Hematopoietic multipotent progenitor cell treated with erythropoietin and hydrocortisone succinate and interleukin-3 and kit ligand, for 15 days (in vitro differentiated cells): Measurements from ENCODE around the gene LHX5.
"Not testable (repeated sequence)": the region's sequence is repeated elsewhere in the genome, so short reads cannot be mapped to it uniquely, and the experiment has no call there.

ENCODE experiments used
- DNase-seq: peaks from one replicate; pipeline ENCODE4 v3.0.0-alpha.2; 2015; ENCODE audit warnings: low spot score

The LHX5 gene

DNA sequence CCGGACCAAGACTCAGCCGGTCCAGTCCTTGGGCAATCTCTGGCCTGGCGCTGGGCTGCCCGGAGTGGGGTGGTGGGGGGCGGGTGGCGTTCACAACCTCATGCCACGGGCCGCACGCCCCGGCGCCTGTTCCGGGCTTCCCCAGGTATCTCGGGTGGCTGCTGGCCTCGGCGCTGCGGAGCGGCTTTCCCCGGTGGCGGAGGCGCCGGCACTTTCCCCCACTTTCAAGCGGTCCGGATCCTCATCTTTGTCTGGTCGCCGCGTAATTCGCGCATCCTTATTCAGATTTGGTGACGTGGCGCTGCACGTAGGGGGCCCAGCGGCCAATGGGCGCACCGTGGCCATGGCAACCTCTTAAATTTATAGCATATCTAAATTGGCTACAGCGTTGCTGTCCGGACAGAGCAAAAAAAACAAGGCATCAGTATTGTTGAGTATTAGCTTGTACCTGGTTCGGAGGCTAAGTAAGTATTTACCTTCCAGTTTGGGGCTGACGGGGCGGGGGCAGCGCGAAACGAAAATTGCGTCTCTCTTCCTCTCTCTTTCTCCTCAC, at the start of gene LHX5:
LHX5 (minus strand) TSS at position 253 of the 553 bp plus-strand sequence. CDS start 373 bp downstream, outside the sequence.
- DNase-seq: no peak

DNA sequence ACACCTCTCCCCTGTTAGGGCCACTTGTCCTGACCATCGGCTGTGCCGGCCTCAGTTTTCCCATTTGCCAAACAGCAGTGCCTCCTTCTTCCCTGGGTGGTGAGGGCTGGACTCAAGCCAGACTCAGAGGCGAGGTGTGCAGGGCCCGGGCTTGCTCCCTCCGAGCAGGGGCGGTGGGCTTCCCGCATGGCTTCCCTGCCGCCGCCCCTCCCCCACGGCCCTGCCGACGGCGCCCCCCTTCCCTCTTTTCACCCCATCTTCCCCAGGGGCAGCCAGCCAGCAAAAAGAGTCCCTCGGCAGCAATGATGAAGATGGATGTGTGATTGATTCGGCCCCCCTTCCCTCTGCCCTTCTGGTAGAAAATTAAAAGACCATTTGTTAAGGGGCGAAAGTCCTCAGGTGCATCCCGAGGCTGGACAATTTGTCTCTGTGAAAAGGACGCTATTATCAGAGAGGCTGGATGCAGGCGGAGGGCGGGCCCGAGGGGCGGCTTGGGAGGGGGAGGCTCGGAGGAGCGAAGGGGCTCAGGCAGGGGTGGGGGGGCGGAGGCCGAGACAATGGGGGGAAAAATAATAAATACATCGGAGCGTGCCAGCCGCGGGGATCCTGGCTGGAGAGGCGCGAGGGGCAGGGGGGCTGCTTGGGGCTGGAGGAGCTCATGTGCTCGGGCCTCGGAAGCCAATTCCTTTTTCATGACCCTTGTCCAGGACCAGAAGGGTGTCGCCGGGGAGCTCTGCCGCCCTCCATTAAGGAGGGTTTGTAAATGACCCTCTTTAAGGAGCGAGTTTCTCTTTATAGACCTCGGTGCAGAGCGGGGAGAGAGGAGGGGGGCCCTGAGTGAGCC, 48.0 kb upstream of the LHX5 start:
- no peak for DNase-seq

DNA sequence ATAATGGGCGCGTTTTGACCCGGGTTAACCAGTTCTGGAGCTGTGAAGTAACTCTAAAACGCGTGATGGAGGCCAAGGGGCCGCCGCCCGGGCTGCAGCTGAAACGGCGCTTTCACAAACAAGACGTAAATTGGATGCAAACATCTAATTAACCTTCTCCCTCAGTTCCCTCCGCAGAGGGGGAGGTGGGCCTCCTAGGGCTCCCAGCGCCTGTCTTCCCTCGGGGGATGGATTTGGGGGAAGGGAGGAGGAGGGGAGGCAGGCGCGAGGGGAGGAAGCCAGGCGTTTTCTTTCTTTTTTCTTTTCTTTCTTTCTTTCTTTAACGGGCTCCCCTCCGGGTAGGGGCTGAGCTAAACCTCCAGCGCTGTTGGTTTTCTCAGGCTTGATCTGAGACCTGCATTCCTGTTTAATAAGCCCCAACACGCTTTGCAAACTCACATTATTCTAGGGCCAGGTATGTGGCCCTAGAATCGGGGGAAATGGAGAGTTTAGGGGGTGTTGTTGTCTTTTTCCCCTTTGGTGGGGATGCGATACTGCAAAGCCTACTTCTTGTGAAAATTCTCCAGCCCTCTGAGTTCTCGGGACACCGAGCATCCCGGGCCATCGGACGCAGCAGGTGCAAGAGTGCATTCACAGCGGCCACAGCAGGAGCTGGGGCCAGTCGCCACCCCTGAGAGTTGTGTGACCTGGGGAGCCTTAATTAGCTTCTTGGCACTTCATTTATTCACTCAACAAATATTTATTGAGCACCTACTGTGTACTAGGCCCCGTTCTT, 43.6 kb upstream of the LHX5 start:
- DNase-seq: no peak

DNA sequence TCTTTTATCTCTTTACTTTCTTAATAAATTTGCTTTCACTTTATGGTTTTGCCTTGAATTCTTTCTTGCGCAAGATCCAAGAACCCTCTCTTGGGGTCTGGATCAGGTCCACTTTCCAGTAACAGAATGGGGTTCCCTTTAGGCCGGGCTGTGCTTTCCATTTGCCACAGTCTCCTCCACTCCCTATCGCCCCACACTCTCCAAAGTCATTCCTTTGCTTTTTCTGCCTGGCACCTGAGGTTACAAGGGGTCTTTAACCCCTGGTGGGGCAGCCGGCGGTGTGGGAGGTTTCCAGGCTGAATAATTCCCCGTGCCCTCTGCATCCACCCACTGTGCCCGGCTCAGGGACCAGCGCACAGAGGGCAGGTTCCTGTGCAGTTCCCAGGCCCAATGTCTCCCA, 42.9 kb upstream of the LHX5 start:
- DNase-seq: no peak

DNA sequence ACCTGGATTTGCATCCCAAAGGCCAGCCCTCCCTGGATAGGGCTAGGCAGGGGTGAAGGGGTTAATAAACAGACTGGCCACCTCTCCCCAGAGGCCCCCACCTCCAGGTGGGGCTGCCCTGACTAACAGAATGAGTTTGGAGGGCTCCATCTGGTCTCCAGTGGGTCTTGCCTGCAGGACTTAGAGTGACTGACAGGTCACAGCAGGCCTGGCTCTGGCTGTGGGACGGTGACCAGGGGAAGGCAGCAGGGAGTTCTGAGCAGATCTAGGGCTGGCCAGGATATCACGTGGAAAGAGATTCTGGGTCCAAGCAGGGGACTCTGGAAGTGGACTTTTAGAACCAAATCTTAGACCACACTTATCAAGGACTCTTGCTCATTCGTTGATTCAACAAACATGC, 40.9 kb upstream of the LHX5 start:
- no peak for DNase-seq

DNA sequence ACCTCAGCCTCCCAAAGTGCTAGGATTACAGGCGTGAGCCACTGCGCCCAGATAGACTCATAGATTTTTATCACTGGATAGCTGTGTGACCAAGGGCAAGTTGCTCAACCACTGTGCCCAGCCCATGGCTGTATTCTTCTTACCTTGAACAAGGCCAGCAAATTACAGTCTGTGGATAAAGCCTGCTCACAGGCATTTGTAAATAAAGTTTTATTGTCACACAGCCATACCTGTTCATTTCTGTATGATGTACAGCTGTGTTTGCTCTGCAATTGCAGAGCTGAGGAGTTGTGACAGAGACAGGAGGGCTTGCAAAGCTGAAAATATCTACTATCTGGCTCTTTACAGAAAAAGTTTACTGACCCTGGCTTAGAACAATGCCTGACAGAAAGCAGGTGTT, 35.2 kb upstream of the LHX5 start:
- DNase-seq: no peak

DNA sequence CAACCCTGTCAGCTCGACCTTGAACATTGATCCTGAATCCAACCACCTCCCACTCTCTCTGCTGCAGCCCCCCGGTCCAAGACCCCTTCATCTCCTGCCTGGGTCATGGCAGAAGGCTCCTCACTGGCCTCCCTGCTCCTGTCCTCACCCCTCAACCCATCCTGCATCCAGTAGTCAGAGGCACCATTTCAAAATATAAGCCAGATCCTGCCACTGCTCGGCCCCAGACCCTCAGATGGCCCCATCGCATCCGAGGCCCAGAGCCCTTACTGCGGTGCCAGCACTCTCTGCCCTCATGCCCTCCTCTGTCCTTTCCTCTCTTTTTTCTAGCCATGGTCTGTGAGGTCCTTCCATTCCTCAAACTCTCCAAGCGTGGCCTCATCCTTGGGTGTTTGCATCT, 34.3 kb upstream of the LHX5 start:
- no peak for DNase-seq

DNA sequence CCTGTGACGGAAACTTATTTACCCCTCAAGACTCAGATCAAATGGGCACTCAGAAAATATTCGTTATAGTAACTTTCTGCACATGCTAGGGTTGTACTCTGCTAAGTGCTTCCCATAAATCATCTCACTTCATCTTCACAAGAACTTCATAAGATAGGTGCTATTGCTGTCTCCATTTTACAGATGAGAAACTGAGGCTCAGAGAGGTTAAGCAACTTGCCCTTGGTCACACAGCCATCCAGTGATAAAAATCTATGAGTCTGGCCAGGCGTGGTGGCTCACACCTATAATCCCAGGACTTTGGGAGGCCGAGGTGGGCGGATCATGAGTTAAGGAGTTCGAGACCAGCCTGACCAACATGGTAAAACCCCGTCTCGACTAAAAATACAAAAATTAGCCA, 33.2 kb upstream of the LHX5 start:
- DNase-seq: no peak

DNA sequence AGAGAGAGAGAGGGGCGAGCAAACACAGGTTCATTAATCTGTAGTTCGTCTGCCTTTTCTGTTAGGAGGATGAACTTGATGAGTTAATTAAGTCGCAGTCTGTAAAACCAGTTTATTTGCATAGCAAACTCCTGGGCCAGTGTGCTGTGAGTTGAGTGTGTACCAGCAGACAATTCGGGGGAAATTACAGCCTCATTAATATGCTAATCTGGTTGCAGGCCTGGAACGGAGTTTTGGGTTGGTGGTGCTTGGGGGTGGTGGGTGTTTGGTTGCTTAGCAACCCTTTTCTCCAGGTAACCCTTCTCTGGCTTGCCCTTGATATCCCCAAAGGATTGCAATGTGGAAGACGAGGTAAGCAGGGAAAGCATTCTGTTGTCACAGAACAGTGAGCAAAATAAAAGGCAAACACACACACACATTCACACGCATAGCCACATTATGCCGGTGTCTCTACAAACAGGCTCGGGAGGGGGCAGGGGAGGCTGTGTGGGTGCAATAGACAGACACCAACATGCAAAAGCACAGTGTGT, 29.2 kb upstream of the LHX5 start:
- DNase-seq: no peak

DNA sequence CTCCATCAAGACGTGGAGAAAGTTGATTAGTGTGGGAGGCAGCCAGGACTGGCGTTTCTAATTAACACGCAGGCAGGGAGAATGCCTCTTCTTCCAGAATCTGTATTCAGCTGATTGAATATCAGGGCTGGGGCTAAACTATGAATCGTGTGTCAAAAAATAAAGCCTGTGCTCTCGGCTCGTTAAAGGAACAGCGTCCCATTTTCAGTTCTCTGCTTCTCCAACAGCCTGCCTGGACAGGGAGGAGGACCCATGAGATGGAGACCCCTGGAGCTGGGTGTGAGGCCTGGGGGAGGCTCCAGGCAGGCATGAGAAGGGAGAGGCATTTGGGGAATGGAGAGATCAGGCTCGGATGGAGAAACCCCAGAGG, 28.6 kb upstream of the LHX5 start:
- no peak for DNase-seq

DNA sequence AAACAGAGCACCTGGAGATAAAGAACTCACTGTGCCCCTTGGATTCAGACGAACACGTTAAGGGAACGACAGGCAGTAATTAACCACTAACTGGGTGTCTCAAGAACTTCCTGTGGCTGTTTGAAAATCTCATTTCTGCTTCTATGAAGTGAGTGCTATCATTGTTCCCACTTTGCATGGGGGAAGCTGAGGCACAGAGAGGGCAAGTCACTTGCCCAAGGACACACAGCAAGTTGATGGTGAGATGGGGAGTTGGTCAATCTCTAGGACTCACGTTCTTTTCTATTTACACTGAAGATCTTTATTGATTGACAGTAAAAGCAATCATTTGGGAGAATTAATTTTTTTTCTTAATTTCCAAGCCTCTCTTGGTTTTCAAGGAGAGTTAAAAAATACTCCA, 26.8 kb upstream of the LHX5 start:
- DNase-seq: no peak

DNA sequence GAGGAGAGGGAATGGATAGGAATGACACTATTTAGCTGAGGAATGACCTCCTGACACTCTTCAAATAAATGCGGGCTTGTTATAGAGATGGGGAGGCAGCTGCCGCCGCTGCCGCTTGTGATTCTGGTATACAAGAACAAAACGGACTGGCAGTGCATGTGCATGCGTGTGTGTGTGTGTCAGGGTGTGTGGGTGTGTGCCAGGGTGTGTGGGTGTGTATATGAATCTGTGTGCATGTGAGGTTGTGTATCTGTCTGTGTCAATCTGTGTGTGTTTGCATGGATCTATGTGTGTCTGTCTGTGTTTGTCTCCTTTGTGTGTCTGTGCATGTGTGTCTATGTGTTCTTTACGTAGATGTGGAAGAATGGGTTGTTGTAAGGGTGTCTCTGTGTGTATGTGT, 26.0 kb upstream of the LHX5 start:
- DNase-seq: no peak

DNA sequence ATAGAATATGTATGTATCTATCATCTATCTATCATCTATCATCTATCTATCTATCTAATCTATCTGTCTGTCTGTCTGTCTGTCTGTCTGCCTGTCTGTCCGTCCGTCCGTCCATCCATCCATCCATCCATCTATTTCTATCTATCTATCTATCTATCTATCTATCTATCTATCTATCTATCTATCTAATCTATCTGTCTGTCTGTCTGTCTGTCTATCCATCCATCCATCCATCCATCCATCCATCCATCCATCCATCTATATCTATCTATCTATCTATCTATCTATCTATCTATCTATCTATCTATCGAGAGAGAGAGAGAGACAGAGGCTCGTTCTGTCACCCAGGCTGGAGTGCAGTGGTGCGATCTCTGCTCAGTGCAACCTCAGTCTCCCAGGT, 24.3 kb upstream of the LHX5 start:
- not testable (repeated sequence) for DNase-seq

DNA sequence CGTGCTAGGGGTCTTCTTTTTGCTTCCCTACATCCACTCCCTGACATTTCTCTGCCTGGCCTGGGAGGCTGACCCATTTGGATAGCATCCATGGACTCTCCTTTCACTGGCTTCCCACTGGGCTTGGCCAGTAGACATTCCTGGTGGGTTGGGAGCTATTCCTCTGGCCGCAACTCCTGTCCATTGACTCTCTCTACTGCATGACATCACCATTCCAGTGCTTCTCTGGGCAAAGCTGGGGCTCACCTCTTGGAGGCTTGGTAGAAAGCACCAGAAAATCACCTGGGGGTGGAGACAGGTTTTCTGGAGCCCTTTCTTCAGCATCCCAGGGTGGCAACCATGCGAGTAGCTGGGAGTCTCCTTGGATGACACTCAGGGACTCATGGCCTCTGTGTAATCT, 16.7 kb upstream of the LHX5 start:
- DNase-seq: no peak

DNA sequence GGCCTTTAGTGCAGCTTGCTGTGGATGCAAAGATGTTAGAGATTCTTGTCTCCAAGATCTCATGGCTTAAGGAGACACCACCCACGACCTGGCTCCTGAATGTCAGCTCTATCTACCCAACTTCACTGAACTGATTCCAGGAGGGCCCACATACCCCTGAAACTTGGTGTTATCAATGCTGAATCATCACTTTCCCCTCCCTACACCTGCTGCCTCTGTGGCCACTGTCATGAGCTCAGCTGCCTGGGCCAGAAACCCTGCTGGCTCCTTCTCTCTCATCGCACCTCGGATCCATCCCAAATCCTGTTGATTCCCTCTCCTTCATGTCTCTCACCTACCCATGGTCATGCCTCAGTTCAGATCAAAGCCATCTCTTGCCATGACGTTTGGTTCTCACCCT, 15.1 kb upstream of the LHX5 start:
- no peak for DNase-seq

DNA sequence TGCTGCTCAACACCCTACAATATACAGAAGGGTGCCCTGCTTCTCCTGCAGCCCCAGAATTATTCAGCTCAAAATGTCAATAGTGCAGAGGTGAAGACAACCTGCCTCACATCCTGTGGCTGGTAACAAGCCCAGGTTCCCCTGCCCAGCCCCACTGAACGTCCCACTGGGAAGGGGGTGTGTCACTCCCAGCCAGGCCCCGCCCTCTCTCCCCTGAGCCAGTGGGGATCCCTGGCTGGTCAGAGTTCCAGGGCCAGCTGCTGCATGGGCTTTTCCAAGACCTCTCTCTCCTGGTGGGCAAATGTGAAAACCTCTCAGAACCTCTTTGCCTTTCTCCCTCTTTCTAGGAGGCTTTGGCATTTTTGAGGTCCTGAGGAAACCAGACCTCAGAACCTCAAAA, 13.7 kb upstream of the LHX5 start:
- DNase-seq: no peak

DNA sequence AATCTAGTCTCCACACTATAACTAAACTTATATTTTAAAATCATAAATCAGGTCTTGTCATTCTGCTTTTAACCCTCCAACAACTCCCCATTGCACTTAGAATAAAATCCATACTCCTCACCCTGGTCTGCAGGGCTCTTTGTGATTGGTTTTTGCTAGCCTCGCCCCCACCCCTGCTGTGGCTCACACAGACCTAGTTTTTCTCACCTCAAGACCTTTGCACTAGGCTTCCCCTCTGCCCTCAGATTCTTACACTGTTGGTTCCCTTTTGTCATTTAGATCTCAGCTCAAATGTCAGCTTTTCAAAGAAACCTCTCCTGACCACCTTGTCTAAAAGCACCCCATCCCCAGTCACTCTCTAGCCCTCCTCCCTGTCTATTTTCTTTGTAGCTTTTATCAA, 10.7 kb upstream of the LHX5 start:
- DNase-seq: no peak

DNA sequence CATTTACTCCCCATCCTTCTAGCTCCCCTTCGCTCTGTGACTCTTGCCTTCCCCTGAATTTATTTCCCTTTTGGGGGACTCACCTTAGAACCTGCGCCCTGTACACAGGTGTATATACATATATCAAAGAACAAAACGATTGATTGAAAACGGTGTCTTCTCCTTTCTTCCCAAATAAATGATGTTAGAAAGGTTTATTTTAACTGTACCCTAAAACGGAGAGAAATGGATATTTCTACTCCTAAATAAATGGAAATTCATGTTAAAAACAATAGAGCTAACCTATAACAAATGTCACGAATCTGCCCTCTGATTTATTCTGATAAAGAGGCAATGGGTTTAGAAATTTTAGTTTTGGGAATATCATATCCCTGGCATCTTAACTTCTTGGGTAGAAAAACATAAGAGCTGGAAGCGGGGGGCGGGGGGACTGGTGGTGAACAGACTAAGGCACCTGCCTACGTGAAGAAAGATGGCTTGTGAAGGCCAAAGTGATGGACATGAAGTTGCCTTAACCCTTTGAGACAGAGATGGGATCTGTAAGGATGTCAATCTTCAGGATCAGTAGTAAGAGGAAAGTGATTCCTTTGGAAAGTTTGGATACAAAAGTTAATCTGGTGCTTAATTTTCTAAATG, 8.8 kb upstream of the LHX5 start:
- no peak for DNase-seq

DNA sequence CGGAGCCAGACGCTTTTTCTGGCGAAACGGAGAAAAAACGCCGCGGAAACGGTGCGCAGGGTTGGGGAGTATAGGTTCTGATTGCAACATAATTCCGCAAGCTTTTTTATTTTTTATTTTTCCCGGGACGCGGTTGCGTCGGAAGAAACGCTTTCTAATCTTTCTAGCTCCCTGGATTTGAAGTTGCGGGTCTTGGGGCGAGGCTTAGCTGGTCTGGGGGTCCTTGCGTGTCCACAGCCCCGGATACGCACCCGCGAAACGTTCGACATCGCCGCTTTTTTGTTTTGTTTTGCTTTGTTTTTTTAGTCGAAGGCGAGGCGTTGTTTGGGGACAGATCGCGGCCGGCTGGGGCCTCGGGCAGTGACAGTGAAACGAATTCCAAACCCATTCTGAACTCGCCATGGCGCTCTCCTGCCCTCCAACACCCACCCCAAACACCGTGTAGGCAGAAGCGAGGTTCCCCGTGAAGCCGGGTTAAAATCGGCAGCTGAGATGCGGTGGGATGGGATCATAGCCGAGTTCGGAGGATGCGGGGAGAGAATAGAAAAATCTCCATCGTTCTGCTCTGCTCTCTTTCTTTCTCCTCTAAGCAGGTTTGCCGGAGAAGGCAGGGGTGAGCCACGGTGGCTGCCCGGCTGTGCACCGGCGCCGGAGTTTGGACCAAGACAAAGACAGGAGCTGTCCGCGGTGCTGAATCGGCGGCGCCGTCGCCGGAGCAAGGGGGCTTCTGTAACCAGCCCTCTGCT, 8.1 kb upstream of the LHX5 start:
- DNase-seq: no peak

DNA sequence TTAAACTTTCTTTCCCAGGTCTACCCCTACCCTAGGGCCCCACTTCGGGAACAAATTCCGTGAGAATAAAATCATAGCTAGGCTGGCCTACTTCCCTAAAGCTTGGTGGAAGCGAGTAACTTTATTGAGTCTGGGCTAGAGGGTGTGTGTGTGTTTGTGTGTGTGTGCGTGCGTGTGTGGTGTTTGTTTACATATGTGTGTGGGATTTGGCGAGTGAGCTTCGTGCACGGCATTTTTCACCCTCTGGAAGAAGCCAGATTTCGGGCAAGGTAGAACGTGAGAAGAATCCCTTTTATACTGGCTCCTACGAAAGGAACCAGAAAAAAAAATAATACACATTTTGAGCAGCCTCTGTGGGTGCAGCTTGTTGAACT, 7.5 kb upstream of the LHX5 start:
- no peak for DNase-seq

DNA sequence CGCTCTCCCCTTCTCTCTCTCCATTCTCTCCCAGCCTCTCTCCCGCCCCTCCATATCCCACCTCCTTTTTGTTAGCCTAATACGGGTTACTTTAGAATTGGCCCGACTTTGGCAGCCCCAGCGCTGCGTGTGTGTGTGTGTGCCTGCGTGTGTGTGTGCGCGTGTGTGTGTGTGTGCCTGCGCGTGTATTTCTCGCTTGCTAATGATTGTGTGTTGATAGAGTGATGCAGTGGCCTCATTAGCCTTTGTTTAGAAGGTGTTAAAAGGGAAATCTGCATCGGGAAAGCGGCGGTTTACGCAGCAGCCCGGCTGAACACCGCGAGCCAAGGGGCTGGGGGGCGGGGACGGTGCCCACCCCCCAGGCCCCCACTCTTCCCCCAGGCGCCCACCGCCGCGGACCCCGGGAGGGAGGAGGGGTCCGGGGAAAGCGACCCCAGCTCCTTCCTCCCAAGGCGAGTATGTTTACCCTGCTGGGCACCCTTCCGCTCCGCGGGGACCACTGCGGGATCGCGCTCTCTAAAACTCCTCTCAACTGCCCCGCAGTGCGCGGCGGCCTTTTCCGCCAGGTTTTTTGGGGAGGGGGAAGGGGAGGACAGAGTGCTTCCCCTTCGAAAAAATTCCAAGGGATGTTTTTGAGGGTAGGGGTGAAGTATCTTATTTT, 6.8 kb upstream of the LHX5 start:
- no peak for DNase-seq
